Astrocyte (in vitro differentiated cells and primary cell): ENCODE results near the gene ATP4B.
"Not testable (repeated sequence)": the region's sequence is repeated elsewhere in the genome, so short reads cannot be mapped to it uniquely, and the experiment has no call there.

Experiments
- CTCF ChIP-seq: IDR thresholded peaks from 2 replicates; pipeline ENCODE4 v1.5.1; 2011; ENCODE audit warnings: low read depth, mild to moderate bottlenecking, inconsistent platforms, low read length, moderate library complexity; ENCODE audit not compliant: insufficient read depth
- EZH2 ChIP-seq: IDR thresholded peaks from 2 replicates; pipeline ENCODE4 v1.6.1; 2012; ENCODE audit warnings: mild to moderate bottlenecking, low read length, inconsistent platforms; ENCODE audit not compliant: insufficient read depth

- TF ChIP-seq CTCF, EZH2: not testable (repeated sequence)
These were observed 33.2 kb downstream of the ATP4B start for GRCh38 chr13:113624640-113625304.
